NCI-H345 (cell line): Measurements from ENCODE around the gene UBAC2.
"Not testable (repeated sequence)": the region's sequence is repeated elsewhere in the genome, so short reads cannot be mapped to it uniquely, and the experiment has no call there.

Source experiments
- DNase-seq: peaks from one replicate; lab custom pipeline; 2025; lab: John Stamatoyannopoulos, UW

Gene UBAC2

DNA sequence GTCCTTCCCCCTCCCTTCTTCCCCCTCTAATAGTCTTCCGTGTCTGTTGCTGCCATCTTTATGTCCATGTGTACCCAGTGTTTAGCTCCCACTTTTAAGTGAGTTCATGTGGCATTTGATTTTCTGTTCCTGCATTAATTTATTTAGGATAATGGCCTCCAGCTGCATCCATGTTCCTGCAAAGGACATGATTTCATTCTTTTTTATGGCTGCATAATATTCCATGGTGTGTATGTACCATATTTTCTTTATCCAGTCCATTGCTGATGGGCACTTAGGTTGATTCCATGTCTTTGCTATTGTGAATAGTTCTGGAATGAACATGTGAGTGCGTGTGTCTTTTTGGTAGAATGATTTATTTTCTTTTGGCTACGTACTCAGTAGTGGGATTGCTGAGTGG lies 48.5 kb downstream of the UBAC2 start:
- DNase-seq = not testable (repeated sequence)

DNA sequence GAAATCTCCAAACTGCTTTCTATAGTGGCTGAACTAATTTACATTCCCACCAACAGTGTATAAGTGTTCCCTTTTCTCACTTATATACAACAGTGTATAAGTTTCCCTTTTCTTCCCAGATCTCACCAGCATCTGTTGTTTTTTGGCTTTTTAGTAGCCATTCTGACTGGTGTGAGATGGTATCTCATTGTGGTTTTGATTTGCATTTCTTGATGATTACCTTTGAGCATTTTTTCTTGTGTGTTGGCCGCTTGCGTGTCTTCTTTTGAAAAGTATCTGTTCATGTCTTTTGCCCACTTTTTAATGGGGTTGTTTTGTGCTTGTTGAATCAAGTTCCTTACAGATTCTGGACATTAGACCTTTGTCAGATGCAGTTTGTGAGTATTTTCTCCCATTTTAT lies 49.0 kb downstream of the UBAC2 start:
- not testable (repeated sequence) for DNase-seq

DNA sequence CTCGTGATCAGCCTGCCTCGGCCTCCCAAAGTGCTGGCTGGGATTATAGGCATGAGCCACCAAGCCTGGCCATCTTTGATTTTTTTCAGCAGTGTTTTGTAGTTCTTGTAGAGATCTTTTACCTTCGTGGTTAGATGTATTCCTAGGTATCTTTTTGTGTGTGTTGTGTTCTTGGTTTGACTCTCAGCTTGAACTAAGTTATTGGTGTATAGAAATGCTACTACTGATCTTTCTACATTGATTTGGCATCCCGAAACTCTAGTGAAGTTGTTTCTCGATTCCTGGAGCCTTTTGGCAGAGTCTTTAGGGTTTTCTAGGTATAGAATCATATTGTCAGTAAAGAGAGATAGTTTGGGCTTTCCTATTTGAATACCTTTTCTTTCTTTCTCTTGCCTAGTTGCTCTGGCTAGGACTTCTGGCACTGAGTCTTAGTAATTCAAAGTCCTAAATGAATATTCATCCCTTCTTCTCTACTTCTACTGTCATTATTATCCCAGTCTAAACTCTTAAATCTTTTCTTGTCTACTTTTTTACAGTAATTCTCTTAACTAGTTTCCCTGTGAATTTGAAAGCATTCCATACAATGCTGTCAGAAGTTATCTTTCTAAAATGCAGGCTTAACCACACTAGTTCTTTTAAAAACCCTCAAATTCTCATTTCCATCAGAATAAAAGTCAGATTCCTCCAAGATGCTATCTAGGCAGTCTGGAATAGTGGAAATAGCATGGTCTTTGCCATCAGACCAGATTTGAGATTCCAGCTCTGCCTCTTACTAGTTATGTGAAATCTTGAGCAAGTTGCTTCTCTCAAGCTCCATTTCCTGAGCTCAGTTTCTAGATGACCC lies 50.5 kb downstream of the UBAC2 start:
- DNase-seq = no peak

DNA sequence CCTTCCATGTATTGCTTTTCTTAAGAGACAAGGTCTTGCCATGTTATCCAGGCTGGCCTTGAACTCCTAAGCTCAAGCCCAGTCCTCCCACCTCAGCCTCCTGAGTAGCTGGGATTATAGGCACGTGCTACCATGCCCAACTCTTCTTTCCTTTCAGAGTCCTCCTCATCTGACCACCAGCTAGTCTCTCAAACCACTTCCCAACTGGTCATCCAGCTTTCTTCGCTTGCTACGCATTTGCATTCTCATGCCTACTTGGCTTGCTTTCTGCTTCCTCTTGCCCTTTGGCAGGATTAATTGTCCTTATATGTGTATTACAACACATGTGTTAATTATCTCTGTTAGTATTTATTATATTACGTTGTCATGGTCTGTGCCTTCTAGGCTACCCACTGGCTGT lies 51.3 kb downstream of the UBAC2 start:
- DNase-seq = no peak

DNA sequence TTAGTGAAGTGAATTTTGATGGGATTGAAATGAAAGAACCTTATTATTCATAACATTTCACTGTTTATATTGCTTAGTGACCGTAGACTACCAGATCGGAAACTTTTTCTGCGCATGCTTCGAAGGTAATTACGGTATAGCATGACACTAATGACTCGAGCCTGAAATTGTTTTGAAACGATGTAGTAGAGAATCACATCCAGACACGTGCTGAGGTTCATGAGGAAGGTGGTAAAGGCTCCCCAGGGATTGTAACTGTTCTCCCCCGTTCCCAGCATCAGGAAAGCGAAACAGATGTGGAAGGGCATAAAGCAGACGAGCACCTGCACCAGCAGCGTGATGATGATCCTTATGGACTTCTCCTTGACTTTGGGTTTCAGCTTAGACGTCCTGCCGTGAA lies 54.2 kb downstream of the UBAC2 start:
- DNase-seq = no peak

DNA sequence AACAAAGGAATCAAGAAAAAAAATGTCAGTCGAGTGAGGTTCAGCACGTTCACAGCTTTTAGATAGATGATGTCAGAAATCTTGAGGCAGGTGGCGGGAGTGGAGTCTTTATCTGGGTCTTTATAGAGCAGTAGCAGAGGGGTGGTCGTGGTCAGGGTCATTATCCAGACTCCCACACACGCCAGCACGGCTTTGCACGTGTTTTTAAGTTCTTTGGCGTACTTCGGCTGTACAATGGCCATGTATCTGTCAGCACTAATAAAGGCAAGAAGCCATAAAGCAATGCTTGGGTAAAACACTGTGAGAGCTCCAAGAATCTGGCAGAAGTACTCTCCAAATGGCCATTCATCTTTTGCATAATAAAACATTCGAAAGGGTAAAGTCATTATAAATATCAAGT lies 54.6 kb downstream of the UBAC2 start:
- no peak for DNase-seq

DNA sequence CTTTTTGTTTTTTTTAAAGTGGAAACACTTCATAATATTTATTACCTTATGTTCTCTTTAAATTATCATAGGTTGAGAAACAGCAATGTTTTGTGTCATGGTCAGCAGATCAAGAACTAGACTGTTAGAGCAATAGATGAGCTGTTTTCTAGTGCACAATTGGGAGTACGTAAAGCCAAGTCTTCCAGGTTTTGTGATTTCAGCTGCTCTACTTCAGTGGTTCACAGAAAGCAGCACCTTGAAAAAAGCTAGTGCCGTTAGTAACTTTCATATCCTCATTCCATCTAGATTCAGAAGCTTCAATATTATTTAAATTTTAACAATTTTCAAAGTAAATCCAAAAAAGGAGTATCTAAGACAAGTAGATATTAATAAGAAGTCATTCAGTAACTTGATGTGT lies 55.6 kb downstream of the UBAC2 start:
- DNase-seq = no peak

DNA sequence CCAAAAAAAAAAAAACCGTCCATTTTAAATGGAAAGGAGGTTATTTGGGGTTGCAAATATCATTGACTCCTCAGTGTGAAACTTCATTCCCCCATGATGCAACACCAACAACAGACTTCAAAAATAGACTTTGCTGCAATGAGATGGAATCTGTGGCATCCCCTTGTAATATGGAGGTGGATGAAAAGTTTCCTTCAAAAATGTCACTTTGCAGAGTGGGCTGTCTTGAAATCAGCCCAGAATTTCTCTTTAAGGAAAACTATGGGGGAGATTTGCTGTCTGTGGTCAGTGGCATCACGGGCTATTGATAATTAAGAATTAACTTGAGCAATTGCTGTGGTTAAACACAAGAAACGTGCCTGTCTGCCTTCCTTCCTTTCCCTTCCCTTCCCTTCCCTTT lies 56.1 kb downstream of the UBAC2 start:
- no peak for DNase-seq

DNA sequence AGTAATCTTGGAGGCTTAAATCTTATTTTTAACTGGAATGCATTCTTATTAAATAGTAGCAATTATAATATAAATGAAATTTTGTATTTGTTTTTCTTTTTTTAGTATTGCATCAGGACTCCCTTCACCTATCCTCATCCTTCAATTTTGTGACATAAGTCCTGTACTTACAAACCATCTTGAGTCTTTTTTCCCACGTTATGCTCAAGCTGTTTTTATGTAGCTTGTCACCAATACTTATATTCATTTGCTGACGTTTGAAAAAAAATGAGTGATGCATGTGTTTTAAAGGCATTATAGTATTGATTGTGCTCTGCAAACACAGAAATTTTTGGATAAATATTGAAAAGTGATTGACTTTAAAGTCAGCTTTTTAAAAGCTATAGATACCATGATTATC lies 56.6 kb downstream of the UBAC2 start:
- no peak for DNase-seq

DNA sequence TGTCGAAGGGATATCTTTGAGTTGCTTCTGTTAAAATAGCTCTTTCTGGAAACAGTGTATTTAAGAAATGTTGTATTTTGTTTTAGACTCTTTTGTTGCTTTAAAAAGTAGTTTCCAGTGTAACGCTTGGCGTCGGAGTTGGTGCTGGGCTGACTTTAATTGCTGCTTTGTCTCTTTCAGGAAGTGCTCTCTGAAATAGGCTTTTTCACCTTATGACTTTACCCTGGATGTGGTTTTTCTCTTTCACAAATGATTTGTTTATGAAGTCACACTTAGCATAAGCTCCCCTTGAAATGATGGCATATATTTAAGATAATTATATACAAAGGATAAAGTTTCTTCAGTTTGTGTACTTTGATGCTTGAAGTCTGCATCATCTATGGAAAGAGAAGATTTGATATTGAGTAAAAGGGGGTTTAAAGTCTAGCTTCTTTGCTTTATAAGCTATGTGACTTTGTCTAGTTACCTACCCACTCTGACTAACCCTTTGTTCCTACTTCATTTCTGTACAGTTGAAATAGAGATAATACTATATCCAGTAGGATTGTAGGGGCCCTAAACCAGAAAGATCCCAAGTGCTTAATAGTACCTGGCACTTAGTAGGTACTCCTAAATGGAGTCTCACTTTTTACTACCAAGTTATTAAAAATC lies 57.7 kb downstream of the UBAC2 start, which contains the start of gene GPR18:
TSS of gene GPR18 (minus strand) at position 170 of the 651 bp plus-strand sequence. CDS start 2,507 bp downstream, outside the sequence.
- DNase-seq = no peak

DNA sequence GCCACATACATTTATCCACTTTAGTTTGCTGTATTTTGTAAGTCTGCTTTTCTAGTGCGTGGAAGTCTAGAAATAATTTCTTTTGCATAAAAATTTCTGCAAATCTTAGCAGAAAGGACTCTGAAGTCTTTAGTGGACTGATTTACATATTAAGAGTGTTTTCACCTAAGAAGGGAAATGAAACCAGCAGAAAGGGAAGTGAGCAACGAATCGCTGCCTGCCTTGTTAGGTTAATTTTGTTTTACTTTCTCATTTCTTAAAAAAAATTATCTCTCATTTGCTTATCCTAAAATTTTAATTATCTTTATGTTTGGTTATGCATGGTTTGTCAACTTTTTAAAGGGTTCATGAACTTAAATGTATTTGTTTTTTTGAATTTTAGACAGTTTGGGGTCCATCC lies 58.3 kb downstream of the UBAC2 start:
- DNase-seq = no peak

DNA sequence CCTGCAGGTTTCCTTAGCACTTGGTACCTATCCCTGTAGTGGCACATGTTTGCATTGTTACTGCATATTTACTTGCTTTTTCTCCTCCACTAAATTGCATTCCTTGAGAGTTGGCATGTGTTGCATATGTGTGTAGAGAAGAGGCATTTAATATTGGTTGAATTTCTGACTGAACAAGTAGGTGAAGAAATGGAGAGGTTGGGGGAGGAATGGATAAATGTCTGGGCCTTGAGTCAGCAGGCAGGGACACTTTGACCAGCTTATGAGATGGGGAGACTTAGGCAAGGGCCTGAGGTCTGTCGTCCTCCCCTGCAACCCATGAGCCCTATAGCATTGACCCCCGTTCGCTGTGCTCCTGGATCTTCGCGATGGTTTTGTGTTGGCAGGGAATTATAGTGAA lies 59.6 kb downstream of the UBAC2 start:
- no peak for DNase-seq

DNA sequence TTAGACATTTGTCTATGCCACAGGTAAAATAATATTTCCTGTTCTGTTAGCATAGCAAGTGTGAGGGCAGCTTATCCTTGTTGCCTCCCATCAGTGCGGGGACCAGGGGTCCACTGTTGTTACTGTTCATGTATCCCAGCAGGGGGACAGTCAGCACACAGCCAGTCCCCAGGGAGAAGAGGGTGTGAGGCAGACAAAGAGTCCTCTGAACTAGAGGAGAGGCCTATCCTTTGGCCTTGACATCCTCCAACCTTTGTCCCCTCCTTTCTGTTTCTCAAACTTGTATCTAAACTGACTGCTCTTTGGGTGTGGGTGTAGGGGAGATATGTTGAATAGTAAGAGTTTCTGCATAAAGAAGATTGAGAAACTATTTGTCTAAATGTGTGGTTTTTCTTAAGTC lies 60.4 kb downstream of the UBAC2 start:
- DNase-seq = no peak

DNA sequence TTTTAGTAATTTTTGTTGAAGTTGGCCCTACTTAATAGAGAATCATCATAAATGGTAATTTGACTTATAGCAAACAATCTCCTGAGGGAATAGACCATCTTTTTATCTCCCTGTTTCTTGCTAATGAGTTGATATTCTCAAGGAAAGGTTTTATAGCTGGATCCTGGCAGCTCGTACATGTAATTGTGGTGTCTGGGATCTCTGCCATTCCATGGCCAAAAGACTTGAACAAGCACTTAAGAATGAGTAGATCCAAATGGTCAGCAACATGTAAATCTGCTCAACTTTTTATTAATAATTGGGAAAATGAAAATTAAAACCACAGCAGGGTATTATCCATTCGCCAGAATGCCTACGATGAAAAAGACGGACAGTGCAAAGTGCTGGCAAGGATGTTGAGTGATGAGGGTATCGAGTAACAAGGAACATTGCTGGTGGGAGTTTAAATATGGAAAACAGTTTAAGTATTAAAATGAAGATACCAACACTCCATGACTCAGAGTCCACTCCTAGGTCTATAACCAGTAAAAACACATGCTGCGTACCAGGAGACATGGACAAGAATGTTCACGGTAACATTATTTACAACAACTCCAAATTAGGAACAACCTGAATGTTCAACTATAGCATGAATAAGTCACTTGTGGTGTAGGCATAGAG lies 62.6 kb downstream of the UBAC2 start:
- no peak for DNase-seq

DNA sequence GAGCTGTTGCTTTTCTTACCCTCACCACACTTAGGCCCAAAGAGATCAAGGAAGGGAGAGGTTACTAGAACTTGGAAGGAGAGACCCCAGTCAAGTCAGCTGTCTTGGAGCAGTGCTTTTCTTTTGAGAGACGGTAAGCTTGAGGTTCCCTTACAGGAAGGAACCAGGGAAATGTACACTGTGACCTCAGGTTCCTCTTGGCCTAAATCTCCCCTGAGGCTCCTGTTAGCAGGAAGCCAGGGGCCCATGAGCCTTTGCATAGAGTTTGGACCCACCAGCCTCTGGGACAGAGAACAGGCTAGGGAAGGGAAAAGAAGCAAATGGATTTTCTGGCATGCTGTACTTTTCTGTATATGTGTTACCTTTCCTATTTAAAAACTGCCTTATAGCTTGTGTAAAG lies 63.4 kb downstream of the UBAC2 start:
- DNase-seq = no peak

DNA sequence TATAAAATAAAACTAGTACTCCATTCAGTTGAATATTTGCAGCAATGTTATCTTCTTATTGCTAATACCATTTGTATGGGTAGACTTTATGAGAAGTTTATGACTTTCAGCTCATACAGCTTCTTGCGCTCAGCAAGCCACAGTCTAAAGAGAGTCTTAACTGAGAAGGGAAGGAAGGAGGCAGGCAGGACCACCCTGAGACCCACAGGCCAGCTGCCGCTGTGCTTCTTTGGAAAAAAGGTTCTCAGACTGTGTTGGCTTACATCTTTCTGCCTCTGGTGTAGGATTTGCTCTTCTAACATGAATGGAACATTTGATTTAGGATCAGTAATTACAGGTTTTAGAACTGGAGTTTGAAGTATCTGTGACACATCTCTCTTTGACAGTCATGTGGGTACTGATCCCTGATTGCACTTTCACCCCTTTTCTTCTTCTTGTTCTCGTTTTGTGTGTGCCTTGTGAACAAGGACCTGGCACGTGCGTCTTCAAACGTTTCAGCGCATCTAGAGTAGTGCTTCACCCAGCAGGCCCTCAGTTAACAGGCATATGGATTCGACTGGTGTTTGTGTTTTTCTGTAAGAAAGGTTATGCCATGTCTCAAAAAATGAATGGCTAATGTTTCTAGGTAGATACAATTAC lies 64.6 kb downstream of the UBAC2 start:
- no peak for DNase-seq

DNA sequence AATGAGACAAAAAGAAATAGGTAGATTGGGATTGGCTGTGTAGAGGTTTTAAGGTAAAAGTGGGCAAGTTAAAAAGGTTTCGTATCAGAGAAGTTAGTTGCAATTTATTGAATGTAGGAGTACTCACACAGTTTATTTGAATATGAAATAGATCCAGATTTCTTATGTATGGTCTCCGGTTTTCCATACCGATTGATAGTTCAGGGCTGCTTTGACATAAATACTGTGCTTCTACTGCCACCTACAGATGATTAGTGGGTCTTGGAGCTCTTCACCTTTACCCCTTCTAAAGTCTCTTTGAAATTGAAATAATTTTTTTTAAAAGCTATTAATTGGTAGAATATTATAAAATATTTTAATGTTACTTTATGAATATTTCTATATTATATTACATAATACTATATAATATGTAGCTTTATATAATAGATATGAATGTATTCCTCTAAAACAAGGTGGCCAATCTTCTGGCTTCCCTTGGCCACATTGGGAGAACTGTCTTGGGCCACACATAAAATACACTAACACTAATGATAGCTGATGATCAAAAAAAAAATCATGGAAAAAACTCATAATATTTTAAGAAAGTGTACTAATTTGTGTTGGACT lies 65.3 kb downstream of the UBAC2 start:
- DNase-seq = peak; percentile 21

DNA sequence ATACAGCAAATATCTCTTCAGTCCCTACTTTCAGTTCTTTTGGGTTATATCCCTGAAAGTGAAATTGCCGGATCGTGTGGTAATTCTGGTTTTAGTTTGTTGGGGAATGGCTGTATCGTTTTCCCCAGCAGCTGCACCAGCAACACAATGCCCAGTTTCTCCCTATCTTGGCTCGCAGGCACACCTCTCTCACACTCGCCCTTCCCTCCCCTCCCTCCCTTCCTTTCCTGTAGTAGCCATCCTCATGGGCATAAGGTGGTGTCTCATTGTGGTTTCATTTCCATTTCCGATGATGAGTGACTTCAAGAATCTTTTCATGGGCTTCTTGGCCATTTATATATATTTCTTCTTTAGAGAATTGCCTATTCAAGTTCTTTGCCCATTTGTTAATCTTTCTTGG lies 66.2 kb downstream of the UBAC2 start:
- DNase-seq = no peak

DNA sequence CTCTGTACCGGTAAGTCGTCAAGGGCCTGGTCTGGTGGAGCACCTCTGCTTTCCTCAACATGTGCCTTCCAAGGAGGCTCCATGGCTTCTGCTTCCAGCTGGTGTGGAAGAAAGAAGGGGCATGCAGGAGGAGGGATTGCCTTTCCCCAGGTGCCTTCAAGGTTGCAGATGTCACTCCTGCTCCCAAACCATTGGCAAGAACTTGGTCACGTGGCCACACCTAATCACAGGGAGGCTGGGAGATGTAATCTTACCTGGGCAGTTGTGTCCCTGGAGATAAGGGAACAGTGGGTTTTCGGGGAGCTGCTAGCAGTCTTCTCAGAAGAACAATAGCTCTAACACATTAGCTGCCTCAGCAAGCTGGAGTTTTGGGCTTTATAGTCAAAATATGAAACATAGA lies 67.3 kb downstream of the UBAC2 start:
- DNase-seq = no peak

DNA sequence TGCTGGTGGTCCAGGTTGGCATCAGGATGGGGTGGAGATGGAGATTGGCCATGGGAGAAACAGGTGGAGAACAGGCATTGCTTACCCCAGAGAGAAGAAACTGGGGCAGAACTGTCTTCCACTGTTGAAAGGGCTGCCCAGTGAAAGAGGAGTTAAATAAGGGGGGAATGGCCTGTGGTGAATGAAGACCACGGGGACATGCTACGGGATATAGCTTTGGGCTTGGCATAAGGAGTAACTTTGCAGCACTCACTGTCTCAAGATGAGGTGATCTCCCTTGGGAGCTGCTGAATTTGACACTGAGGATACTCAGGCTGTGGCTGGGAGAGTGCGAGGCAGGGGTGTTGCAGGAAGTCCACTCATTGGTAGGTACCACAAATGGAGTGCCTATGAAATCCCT lies 68.2 kb downstream of the UBAC2 start:
- DNase-seq = no peak

DNA sequence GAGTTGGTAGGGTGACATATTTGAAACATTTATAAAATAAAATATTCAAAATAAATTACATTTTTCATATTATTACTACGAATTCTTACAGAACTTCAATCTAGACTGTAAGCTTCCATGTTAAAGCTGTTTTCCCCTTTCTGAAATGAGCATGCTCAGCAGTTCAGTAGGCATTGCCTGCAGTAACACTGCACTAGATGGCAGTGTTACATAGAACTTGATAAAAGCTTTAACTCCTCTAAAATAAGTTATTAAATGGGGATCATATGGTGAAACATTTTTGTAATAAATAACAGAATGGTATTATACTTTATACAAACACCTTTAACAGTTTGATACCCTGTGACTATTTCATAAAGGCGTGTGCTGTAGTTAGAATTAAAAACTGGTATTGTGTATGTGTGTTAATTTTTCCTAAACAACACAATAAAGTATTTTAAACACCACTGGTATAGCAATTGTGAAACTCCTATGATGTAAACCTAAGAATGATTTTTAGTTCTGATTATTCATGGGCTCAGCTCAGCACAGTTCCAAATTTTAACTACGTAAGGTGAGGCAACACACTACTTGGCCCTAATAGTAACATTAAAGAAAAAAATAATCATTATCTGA lies 69.1 kb downstream of the UBAC2 start:
- peak; percentile 9 for DNase-seq

DNA sequence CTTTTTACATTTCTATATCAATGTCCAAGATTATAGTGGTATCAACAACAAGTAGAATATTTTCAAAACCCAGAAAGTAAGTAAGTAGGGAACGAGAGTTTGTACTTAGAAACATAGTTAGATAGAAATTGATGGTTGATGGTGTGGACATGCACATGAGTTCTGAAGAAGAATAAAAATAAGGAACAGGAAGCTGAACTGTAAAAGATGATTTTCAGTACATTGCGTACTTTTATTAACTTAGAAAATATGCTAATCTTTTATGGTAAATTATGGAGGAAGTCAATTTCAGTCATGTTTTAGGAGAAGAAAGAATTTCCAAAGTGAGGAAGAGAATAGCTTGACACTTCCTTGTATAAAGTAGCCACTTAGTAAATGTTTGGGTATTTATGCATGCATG lies 69.9 kb downstream of the UBAC2 start:
- DNase-seq = no peak
